ENCODE results near the gene SH2D3C.

The SH2D3C gene

DNA sequence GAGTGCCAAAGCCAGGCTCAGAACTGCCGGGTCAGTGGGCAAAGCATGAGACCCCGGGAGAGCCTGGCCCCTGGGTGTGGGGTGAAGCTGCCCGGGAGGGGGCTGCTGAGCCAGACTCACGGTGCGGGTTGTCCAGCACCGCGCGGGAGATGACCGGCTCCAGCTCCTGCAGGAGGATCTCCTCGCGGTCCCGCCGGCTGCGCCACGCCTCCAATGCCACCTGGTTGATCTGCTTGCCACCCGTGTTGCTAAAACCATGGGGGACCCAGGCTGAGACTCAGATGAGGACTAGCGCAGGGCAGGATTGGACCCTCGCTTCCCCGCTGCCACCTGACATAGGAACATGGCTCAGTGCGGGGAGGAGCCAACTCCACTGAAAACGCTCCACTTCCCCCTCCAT is 46.0 kb downstream of the SH2D3C start (continued):
- TF ChIP-seq TCF4 (CRISPR knock-in tag; IDR thresholded peaks at IDR 0.05; ENCODE audit: borderline replicate concordance) (no peak), TOX (CRISPR knock-in tag; IDR thresholded peaks at IDR 0.05; ENCODE audit: borderline replicate concordance) (no peak), GLIS3 (CRISPR knock-in tag; IDR thresholded peaks at IDR 0.05) (no peak), ZNF8 (CRISPR knock-in tag; IDR thresholded peaks at IDR 0.05) (no peak), CSDC2 (CRISPR knock-in tag; IDR thresholded peaks at IDR 0.05) (no peak)
- TF ChIP-seq, protein P1, sequence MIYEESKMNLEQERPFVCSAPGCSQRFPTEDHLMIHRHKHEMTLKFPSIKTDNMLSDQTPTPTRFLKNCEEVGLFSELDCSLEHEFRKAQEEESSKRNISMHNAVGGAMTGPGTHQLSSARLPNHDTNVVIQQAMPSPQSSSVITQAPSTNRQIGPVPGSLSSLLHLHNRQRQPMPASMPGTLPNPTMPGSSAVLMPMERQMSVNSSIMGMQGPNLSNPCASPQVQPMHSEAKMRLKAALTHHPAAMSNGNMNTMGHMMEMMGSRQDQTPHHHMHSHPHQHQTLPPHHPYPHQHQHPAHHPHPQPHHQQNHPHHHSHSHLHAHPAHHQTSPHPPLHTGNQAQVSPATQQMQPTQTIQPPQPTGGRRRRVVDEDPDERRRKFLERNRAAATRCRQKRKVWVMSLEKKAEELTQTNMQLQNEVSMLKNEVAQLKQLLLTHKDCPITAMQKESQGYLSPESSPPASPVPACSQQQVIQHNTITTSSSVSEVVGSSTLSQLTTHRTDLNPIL (CRISPR knock-in tag; IDR thresholded peaks at IDR 0.05; ENCODE audit: low read depth): no peak

DNA sequence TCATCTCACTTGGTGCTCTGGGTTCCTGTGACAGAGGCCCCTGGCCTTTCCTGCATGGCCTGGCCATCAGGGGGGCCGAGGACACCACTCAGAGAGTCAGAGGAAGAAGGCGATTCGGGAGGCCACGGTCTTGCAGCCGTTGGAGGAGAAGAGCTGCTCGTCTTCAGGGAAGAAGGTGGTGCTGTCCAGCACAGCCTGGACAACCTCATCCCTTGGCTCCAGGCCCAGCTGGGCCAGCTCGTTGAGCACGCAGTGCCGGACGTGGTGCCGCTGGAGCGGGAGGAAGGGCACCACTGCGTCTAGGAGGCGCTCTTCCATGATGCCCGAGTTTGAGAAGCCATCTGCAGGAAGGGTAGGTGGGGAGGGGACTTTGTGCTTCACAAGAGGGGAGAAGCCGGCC is 46.5 kb downstream of the SH2D3C start:
- TF ChIP-seq BACH2 (CRISPR knock-in tag; IDR thresholded peaks at IDR 0.05; ENCODE audit: borderline replicate concordance): no peak
- TF ChIP-seq ZFP30 (CRISPR knock-in tag; IDR thresholded peaks at IDR 0.05): no peak
- TF ChIP-seq ZC3H10 (CRISPR knock-in tag; IDR thresholded peaks at IDR 0.05): no peak
- no peak for TF ChIP-seq ARNTL (CRISPR knock-in tag; IDR thresholded peaks at IDR 0.05; ENCODE audit: borderline replicate concordance, low read depth)
- TF ChIP-seq ISL1 (CRISPR knock-in tag; IDR thresholded peaks at IDR 0.05): no peak
- TF ChIP-seq, protein P2, sequence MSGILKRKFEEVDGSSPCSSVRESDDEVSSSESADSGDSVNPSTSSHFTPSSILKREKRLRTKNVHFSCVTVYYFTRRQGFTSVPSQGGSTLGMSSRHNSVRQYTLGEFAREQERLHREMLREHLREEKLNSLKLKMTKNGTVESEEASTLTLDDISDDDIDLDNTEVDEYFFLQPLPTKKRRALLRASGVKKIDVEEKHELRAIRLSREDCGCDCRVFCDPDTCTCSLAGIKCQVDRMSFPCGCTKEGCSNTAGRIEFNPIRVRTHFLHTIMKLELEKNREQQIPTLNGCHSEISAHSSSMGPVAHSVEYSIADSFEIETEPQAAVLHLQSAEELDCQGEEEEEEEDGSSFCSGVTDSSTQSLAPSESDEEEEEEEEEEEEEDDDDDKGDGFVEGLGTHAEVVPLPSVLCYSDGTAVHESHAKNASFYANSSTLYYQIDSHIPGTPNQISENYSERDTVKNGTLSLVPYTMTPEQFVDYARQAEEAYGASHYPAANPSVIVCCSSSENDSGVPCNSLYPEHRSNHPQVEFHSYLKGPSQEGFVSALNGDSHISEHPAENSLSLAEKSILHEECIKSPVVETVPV (CRISPR knock-in tag; IDR thresholded peaks at IDR 0.05): no peak
- no peak for TF ChIP-seq ZNF70 (CRISPR knock-in tag; IDR thresholded peaks at IDR 0.05)
- TF ChIP-seq ZNF565 (CRISPR knock-in tag; conservative IDR thresholded peaks at IDR 0.05; ENCODE audit: low read depth): no peak
- TF ChIP-seq TOX (CRISPR knock-in tag; IDR thresholded peaks at IDR 0.05; ENCODE audit: borderline replicate concordance): no peak
- TF ChIP-seq GLIS3 (CRISPR knock-in tag; IDR thresholded peaks at IDR 0.05): no peak
- ATAC-seq: no peak

DNA sequence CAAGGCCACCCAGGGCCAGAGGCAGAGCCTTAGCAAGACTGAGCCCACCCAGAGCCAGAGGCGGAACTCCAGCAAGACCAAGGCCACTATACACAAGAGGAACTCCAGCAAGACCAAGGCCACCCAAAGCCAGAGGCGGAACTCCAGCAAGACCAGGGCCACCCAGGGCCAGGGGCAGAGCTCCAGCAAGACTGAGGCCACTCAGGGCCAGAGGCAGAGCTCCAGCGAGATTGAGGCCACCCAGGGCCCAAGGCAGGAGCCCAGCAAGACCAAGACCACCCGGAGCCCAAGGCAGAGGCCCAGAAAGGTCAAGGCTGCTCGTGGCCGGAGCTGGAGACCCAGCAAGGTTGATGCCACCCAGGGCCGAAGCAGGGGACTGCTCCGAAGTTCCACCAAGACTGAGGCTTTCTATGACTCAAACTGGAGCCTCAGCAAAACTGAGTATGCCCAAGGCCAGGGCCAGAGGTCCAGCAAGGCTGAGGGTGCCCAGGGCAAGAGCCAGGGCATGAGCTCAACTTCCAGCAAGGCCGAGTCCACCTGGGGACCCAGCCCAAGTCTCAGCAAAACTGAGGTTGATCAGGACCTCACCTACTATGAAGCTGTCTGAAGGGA is 47.6 kb downstream of the SH2D3C start:
- no peak for TF ChIP-seq ZC3H10 (CRISPR knock-in tag; IDR thresholded peaks at IDR 0.05)
- TF ChIP-seq ISL1 (CRISPR knock-in tag; IDR thresholded peaks at IDR 0.05): no peak
- TF ChIP-seq ZFP30 (CRISPR knock-in tag; IDR thresholded peaks at IDR 0.05): no peak
- no peak for TF ChIP-seq SNAI2 (CRISPR knock-in tag; IDR thresholded peaks at IDR 0.05)
- TF ChIP-seq, protein P2 (CRISPR knock-in tag; IDR thresholded peaks at IDR 0.05): no peak
- TF ChIP-seq TOX (CRISPR knock-in tag; IDR thresholded peaks at IDR 0.05; ENCODE audit: borderline replicate concordance): no peak
- TF ChIP-seq GLIS3 (CRISPR knock-in tag; IDR thresholded peaks at IDR 0.05): no peak
- TF ChIP-seq OSR1 (CRISPR knock-in tag; IDR thresholded peaks at IDR 0.05): no peak
- no peak for TF ChIP-seq ESRRG (CRISPR knock-in tag; IDR thresholded peaks at IDR 0.05)
- no peak for TF ChIP-seq CSDC2 (CRISPR knock-in tag; IDR thresholded peaks at IDR 0.05)
- TF ChIP-seq BACH2 (CRISPR knock-in tag; IDR thresholded peaks at IDR 0.05; ENCODE audit: borderline replicate concordance): no peak
- no peak for TF ChIP-seq RARB (CRISPR knock-in tag; IDR thresholded peaks at IDR 0.05)
- TF ChIP-seq, protein P1 (CRISPR knock-in tag; IDR thresholded peaks at IDR 0.05; ENCODE audit: low read depth): no peak
- TF ChIP-seq PPARA (CRISPR knock-in tag; IDR thresholded peaks at IDR 0.05; ENCODE audit: borderline replicate concordance): no peak
- no peak for TF ChIP-seq ZNF565 (CRISPR knock-in tag; conservative IDR thresholded peaks at IDR 0.05; ENCODE audit: low read depth)
- no peak for ATAC-seq

DNA sequence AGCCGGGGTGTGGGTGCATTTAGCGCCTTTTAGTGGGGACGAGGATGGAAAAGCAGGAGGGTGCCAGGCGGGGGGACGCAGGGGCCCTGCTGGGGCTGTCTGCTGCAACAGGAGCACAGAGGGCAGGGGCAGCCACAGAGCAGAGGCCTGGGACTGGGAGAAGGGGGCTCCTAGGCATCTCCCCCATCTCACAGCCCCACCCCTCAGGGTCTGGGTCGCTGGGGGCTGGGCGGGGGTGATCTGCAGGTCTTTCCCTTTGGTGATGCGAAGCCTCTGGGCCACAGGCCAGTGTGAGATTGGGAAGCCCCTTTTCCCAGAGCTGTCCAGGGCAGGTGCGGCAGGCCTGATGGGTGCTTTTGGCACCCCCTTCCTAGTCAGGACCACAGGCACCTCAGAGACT is 48.2 kb downstream of the SH2D3C start:
- TF ChIP-seq BACH2 (CRISPR knock-in tag; IDR thresholded peaks at IDR 0.05; ENCODE audit: borderline replicate concordance): no peak
- no peak for TF ChIP-seq CSDC2 (CRISPR knock-in tag; IDR thresholded peaks at IDR 0.05)
- no peak for TF ChIP-seq ZNF565 (CRISPR knock-in tag; conservative IDR thresholded peaks at IDR 0.05; ENCODE audit: low read depth)
- no peak for TF ChIP-seq SNAI2 (CRISPR knock-in tag; IDR thresholded peaks at IDR 0.05)
- TF ChIP-seq, protein P2 (CRISPR knock-in tag; IDR thresholded peaks at IDR 0.05): no peak
- no peak for TF ChIP-seq ZNF70 (CRISPR knock-in tag; IDR thresholded peaks at IDR 0.05)
- TF ChIP-seq ZFP3 (CRISPR knock-in tag; IDR thresholded peaks at IDR 0.05): no peak
- no peak for TF ChIP-seq ZC3H10 (CRISPR knock-in tag; IDR thresholded peaks at IDR 0.05)
- TF ChIP-seq, protein P3, sequence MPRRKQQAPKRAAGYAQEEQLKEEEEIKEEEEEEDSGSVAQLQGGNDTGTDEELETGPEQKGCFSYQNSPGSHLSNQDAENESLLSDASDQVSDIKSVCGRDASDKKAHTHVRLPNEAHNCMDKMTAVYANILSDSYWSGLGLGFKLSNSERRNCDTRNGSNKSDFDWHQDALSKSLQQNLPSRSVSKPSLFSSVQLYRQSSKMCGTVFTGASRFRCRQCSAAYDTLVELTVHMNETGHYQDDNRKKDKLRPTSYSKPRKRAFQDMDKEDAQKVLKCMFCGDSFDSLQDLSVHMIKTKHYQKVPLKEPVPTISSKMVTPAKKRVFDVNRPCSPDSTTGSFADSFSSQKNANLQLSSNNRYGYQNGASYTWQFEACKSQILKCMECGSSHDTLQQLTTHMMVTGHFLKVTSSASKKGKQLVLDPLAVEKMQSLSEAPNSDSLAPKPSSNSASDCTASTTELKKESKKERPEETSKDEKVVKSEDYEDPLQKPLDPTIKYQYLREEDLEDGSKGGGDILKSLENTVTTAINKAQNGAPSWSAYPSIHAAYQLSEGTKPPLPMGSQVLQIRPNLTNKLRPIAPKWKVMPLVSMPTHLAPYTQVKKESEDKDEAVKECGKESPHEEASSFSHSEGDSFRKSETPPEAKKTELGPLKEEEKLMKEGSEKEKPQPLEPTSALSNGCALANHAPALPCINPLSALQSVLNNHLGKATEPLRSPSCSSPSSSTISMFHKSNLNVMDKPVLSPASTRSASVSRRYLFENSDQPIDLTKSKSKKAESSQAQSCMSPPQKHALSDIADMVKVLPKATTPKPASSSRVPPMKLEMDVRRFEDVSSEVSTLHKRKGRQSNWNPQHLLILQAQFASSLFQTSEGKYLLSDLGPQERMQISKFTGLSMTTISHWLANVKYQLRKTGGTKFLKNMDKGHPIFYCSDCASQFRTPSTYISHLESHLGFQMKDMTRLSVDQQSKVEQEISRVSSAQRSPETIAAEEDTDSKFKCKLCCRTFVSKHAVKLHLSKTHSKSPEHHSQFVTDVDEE (CRISPR knock-in tag; IDR thresholded peaks at IDR 0.05): no peak
- TF ChIP-seq TOX (CRISPR knock-in tag; IDR thresholded peaks at IDR 0.05; ENCODE audit: borderline replicate concordance): no peak
- no peak for TF ChIP-seq ESRRG (CRISPR knock-in tag; IDR thresholded peaks at IDR 0.05)
- no peak for TF ChIP-seq ZNF8 (CRISPR knock-in tag; IDR thresholded peaks at IDR 0.05)
- ATAC-seq: no peak
